ENCODE results near the gene ZMIZ1.

DNA sequence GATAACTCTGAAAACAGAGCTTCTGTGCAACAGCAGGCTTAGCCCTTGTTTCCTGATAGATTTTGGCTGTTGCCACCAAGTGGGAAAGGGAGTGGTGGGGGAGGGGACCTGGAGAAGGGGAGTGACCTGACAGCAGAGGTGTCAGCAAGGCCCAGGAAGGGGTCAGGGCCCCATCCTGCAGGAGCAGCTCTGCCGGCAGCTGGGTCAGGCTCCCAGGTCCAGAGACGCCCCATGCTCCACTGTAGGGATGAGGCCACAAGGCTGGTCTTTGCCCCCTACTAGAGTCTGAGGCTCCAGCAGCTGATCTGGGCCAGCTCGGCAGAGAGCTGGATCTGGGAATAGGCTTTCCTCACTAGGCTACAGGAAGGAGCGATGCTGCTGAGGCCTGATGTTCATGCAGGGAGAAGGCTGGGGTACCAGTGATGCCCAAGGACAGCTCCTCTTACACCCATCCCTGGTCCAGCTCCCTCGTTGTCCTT is 44.0 kb upstream of the ZMIZ1 start:
- no peak for TF ChIP-seq POLR2A (IDR thresholded peaks at IDR 0.05)
- TF ChIP-seq, protein P1, sequence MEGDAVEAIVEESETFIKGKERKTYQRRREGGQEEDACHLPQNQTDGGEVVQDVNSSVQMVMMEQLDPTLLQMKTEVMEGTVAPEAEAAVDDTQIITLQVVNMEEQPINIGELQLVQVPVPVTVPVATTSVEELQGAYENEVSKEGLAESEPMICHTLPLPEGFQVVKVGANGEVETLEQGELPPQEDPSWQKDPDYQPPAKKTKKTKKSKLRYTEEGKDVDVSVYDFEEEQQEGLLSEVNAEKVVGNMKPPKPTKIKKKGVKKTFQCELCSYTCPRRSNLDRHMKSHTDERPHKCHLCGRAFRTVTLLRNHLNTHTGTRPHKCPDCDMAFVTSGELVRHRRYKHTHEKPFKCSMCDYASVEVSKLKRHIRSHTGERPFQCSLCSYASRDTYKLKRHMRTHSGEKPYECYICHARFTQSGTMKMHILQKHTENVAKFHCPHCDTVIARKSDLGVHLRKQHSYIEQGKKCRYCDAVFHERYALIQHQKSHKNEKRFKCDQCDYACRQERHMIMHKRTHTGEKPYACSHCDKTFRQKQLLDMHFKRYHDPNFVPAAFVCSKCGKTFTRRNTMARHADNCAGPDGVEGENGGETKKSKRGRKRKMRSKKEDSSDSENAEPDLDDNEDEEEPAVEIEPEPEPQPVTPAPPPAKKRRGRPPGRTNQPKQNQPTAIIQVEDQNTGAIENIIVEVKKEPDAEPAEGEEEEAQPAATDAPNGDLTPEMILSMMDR (IDR thresholded peaks at IDR 0.05 in 4 of 5, conservative IDR thresholded peaks at IDR 0.05 in 1 of 5), result no peak

All from gastrocnemius medialis (tissue), 4 donors.